CD4-positive, alpha-beta T cell treated with Interleukin-21 for 1 hour (primary cell): ENCODE data around the gene HK3.
A peak's percentile ranks its signal among the peaks of the same experiment; 100 is the strongest.

Experiments used
- DNase-seq: peaks from one replicate; pipeline ENCODE4 v3.0.0-alpha.2; 2020

The HK3 gene, protein sequence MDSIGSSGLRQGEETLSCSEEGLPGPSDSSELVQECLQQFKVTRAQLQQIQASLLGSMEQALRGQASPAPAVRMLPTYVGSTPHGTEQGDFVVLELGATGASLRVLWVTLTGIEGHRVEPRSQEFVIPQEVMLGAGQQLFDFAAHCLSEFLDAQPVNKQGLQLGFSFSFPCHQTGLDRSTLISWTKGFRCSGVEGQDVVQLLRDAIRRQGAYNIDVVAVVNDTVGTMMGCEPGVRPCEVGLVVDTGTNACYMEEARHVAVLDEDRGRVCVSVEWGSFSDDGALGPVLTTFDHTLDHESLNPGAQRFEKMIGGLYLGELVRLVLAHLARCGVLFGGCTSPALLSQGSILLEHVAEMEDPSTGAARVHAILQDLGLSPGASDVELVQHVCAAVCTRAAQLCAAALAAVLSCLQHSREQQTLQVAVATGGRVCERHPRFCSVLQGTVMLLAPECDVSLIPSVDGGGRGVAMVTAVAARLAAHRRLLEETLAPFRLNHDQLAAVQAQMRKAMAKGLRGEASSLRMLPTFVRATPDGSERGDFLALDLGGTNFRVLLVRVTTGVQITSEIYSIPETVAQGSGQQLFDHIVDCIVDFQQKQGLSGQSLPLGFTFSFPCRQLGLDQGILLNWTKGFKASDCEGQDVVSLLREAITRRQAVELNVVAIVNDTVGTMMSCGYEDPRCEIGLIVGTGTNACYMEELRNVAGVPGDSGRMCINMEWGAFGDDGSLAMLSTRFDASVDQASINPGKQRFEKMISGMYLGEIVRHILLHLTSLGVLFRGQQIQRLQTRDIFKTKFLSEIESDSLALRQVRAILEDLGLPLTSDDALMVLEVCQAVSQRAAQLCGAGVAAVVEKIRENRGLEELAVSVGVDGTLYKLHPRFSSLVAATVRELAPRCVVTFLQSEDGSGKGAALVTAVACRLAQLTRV

GRCh38 chr5:176899296-176899891 lies at the start of gene HK3:
Gene HK3, minus strand, starts transcription at chr5:176899346. Its CDS starts 3,187 bp downstream, at chr5:176896159.
- peak; percentile 6 for DNase-seq

DNA sequence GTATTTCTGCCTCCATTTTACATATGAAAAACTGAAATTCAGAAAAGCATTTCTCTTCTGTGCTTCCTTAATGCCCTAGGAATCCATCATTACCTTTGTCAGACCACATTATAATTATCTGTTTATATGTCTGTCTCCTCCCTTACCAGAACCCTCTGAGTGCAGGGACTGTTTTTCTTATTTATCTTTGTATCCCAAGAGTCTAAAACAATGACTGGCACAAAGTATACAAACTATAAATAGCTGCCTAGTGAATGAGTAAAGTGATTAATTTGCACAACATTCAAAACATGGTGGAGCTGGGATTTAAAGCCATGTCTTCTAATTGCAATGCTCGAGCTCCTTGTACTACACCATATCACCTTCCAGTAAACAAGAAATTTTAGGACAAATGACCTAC lies 49.3 kb upstream of the HK3 start:
- no peak for DNase-seq

DNA sequence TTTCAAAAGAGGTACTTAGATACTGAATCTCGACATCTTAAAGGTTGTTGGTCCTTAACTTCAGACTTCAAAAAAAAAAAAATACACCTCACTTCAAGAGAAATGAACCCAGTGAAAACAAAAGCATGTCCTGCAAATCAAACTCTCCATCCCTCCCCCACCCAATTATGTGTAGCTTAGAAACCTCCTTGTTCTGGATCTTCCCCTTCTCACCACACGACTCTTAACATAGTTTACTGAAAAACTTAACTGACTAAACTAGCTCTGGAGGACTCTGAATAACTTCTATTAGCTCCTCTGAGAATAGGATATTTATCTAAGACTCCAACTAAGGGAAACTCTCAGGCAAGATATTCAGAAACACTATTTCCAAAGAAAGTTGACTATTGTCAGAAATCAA lies 48.7 kb upstream of the HK3 start:
- no peak for DNase-seq

GRCh38 chr5:176944268-176944667 lies 45.1 kb upstream of the HK3 start:
- DNase-seq = no peak

DNA sequence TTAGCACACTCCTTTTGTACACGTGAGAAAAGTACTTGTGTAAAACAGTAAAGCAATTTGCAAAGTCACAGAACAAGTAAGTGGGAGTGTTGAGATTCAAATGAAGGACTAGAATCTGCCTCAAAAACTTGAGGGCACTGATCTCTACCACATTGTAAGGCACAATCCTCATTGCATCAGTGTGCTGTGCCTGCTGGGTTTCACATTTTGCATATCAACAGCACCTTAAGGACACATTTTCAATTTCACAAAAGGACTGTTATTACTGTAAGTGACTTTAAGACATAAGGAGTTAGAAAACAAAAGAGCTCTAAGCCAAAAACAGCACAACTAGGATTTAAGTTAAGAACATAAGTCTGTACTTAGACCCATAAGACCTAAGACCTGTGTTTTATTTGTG lies 44.7 kb upstream of the HK3 start:
- no peak for DNase-seq

- DNase-seq = no peak
Measured at GRCh38 chr5:176941951-176942350, 42.8 kb upstream of the HK3 start.

- DNase-seq = no peak
Measured at GRCh38 chr5:176938472-176938871, 39.3 kb upstream of the HK3 start.

- no peak for DNase-seq
Measured at GRCh38 chr5:176935017-176935416, 35.9 kb upstream of the HK3 start.

DNA sequence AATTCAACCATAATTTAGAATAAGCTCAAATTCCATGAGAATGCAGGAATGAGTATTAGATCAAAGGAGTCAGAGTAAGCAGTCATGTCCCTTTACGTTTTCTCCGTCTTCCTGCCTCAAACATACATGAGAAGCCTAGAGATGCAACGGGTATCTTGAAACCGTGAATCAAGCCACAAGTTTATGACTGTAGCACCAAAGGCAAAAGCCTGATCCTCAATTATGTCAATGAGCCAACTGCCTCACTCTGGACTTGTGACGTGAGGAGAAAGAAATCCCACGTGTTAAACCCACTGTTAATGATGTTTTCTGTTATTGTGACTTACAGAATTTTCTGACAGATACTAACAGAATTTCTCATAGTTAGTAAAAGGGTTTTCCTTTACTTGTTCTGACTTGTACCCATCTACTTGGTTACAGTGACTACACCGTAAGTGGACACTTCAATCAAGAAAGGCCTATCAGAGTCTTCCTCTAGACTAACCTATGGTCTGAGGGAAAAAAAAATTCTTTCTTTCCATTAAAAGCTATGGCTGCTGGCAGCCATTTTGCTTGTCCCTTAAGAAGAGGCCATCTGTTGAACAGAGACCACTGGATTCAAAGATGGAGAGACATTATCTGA lies 35.3 kb upstream of the HK3 start:
- no peak for DNase-seq

GRCh38 chr5:176929654-176930053 lies 30.5 kb upstream of the HK3 start:
- DNase-seq = peak; percentile 8

GRCh38 chr5:176927562-176927961 lies 28.4 kb upstream of the HK3 start:
- DNase-seq = no peak

DNA sequence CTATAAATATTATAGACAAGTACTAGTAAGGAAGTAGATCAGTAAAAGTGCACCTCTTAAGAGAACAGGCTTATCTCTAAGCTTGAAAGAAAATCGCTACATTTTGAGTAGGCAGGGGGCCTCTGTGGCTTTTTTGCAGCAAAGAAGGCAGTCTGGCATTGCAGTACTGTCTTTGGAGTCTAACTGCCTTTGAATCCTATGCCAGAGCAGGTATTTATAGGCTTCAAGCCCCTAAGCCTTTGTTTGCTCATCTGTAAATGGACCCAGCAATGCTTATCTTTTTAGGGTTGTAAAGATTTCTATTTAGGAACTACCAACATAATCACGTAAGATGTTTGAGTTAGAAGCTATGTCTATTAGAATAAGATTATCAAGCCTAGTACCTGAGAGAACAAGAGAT lies 23.7 kb upstream of the HK3 start:
- DNase-seq = no peak

GRCh38 chr5:176921714-176922113 lies 22.6 kb upstream of the HK3 start:
- no peak for DNase-seq

DNA sequence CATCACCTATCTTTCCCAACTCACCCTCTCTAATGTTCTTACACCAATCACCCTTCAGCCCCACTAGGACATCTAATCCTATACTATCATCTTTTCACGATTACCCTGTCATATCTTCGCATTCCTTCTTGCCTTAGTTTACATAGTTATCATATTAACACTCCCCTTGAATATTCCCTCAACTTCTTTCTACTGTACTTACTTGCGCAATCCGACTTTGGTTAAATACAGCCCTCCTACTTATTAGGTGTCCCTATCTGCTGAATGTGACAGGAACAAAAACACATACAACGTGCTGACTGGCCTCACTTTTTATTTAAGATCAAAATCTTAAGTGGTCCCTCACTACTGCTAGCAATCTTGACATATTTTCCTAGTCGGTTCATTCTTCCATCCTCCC lies 19.5 kb upstream of the HK3 start:
- no peak for DNase-seq

- no peak for DNase-seq
Measured at GRCh38 chr5:176916337-176916736, 17.2 kb upstream of the HK3 start.

DNA sequence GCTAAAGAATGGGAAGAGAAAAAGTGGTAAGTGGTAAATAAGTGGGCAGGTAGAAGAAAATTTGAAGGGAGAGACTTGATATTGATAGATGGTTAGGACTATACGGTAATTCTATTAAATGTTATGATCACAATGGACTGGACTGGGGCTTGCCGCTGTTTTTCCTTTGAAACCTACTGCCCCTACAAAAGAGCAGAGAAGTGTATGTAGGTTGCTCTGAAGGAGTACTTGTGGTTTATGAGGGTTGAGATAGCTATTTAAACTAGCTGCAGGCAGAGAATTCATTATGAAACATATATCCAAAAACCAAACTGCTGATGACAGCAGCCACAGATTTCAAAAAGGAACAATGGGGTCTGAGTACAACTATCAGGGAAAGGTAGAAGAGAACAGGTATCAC lies 16.8 kb upstream of the HK3 start:
- DNase-seq = no peak

- no peak for DNase-seq
Measured at GRCh38 chr5:176912115-176912514, 13.0 kb upstream of the HK3 start.

GRCh38 chr5:176908675-176909368 lies 9.7 kb upstream of the HK3 start:
- no peak for DNase-seq

DNA sequence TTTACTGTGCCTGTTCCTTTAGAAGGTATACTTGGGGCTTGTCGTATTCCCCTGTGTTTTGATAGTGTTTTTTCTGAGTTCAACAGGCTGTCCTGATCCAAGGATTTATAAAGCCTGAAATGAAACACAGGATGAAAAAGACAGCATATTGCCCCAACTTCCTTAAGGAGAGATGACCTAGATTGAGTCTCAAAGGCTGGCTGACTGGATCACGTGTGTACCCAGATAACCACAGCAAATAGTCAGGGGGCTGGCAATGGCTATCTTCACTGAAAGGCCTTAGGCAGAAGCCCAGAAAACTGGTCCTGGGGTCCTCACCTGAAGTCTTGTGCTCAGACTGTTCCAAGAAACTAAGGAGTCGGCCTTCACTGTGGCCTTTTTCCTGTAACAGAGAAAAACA lies 7.7 kb upstream of the HK3 start:
- no peak for DNase-seq

DNA sequence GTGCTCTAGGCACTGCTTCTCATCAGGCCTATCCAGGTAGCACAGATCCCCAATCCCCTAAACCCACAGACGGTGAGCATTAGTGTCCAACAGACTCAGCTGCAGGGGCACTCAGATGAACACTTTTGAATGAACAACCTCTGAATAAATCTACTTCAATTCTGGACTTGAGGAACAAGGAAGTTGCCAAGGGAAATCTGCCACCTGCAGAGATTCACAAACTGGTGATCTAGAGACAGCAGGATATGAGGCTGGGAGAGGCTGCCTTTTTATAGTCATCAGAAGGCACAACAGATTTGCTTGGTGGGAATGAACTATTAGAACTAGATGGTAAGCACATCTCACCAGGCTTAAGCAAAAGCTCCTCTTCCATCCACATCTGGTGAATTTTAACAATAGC lies 7.0 kb upstream of the HK3 start:
- no peak for DNase-seq

DNA sequence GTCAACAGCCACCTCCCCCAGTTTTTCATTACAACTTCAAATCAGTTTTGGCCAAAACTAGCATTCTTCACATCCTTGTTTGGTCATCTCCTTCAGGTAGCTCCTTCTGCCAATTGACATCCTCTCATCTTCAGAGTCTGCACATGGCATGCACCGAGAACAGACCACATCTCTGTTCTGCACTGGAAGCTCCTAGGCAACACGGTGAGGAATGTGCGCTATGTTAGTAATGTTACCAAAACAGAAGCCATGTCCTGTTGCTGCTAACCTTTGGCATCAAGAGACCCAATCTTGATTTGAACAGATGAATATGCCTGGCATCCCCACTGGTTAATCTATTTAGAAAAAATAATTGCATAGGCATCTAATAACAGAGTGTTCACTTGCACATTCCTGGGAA lies 5.1 kb upstream of the HK3 start:
- no peak for DNase-seq

DNA sequence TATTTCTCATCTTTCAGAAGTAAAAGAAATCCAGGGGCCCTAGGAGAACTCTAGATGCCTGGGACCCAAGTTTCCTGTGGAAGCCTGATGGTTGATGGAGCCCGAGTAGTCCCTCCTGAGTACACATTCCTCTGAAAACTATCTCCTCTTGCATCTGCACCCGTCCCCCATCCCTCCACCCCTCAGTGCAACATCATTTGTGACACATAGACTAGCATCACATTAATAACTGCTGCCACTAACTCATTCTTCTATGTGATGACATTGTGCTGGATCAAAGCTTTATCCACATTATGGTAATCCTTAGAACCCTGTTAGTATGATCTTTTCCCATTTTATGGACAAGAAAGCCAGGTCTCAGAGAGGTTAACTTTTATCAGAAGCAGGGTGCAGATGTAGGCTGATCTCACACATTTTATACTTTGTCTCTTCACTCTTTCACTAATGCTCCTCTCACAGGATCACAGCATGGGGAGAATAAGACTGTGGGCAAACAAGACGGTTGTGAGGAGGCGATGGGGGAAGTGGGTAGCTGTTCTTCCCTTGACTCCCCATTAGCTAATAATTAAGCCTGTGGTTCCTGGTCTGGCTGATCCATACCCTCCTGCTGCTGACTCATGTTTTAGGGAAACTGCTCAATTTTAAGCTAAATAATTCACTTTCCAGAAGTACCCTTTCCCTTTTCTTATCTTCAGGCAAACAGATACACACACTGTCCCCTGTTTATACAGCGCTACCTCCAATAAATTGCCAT lies 3.9 kb upstream of the HK3 start:
- no peak for DNase-seq
